Measurements from ENCODE around the gene CABP2.

DNA sequence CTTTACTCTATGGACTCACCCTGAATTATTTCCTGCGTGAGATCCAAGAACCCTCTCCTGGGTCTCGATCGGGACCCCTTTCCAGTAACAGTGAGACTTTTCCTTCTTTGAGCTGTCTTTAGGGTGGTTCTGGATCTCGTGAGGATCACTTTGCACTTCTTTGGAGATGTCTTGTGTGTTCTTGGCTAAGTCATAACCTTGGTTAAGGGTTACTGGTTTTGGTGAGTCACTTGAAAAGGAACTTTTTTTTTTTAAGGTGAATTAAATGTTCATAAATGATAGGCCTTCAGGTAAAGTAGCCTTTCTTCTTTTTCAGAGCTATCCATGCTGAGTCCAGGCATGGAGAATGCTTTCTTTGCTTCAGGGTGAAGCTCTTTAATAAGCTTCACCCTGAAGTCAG, 41.0 kb upstream of the CABP2 start:
- TF ChIP-seq EGR1 (IDR thresholded peaks at IDR 0.05; ENCODE audit: low read depth in 2 of 2) (no peak), CTCF (IDR thresholded peaks at IDR 0.05; ENCODE audit: low read depth, low read length, missing input control) (no peak), RAD21 (IDR thresholded peaks at IDR 0.05) (no peak), REST (IDR thresholded peaks at IDR 0.05) (no peak), ATF3 (IDR thresholded peaks at IDR 0.05) (no peak), YY1 (IDR thresholded peaks at IDR 0.05) (no peak), HNF4G (IDR thresholded peaks at IDR 0.05) (no peak), TAF1 (conservative IDR thresholded peaks at IDR 0.05) (no peak)
- TF ChIP-seq, protein P1, sequence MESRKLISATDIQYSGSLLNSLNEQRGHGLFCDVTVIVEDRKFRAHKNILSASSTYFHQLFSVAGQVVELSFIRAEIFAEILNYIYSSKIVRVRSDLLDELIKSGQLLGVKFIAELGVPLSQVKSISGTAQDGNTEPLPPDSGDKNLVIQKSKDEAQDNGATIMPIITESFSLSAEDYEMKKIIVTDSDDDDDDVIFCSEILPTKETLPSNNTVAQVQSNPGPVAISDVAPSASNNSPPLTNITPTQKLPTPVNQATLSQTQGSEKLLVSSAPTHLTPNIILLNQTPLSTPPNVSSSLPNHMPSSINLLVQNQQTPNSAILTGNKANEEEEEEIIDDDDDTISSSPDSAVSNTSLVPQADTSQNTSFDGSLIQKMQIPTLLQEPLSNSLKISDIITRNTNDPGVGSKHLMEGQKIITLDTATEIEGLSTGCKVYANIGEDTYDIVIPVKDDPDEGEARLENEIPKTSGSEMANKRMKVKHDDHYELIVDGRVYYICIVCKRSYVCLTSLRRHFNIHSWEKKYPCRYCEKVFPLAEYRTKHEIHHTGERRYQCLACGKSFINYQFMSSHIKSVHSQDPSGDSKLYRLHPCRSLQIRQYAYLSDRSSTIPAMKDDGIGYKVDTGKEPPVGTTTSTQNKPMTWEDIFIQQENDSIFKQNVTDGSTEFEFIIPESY (IDR thresholded peaks at IDR 0.05): no peak
